HG02852 (cell line): ENCODE results near the gene SORCS2.

ENCODE experiments used
- ATAC-seq: cut with Tn5 transposase; IDR thresholded peaks from one replicate; pipeline ENCODE4 v1.9.1; 2021; ENCODE audit warnings: mild to moderate bottlenecking, moderate library complexity; ENCODE audit not compliant: unreplicated experiment

Gene SORCS2

GRCh38 chr4:7530932-7531639 is 338.7 kb downstream of the SORCS2 start:
- no peak for ATAC-seq

- no peak for ATAC-seq
These were observed 339.3 kb downstream of the SORCS2 start for GRCh38 chr4:7531640-7531994.

GRCh38 chr4:7532043-7532442 is 339.7 kb downstream of the SORCS2 start:
- no peak for ATAC-seq

GRCh38 chr4:7533267-7533666 is 340.9 kb downstream of the SORCS2 start:
- no peak for ATAC-seq

GRCh38 chr4:7535094-7535493 is 342.8 kb downstream of the SORCS2 start:
- ATAC-seq: no peak

- ATAC-seq: no peak
These were observed 343.3 kb downstream of the SORCS2 start for GRCh38 chr4:7535619-7536018.

- no peak for ATAC-seq
These were observed 344.5 kb downstream of the SORCS2 start for GRCh38 chr4:7536876-7537275.

- no peak for ATAC-seq
These were observed 345.6 kb downstream of the SORCS2 start for GRCh38 chr4:7537853-7538400.

- ATAC-seq: no peak
These were observed 346.2 kb downstream of the SORCS2 start for GRCh38 chr4:7538518-7538917.

- ATAC-seq: no peak
These were observed 346.8 kb downstream of the SORCS2 start for GRCh38 chr4:7539186-7539585.

- no peak for ATAC-seq
These were observed 347.3 kb downstream of the SORCS2 start for GRCh38 chr4:7539659-7540058.

GRCh38 chr4:7540206-7540605 is 347.9 kb downstream of the SORCS2 start:
- ATAC-seq: no peak

GRCh38 chr4:7540654-7541413 is 348.5 kb downstream of the SORCS2 start:
- no peak for ATAC-seq

- ATAC-seq: no peak
These were observed 349.1 kb downstream of the SORCS2 start for GRCh38 chr4:7541414-7541810.

GRCh38 chr4:7542781-7543180 is 350.4 kb downstream of the SORCS2 start:
- no peak for ATAC-seq

- ATAC-seq: no peak
These were observed 353.9 kb downstream of the SORCS2 start for GRCh38 chr4:7546152-7546808.

- ATAC-seq: no peak
These were observed 354.6 kb downstream of the SORCS2 start for GRCh38 chr4:7546809-7547367.

GRCh38 chr4:7547368-7548040 is 355.2 kb downstream of the SORCS2 start:
- ATAC-seq: no peak

- no peak for ATAC-seq
These were observed 357.5 kb downstream of the SORCS2 start for GRCh38 chr4:7549866-7550265.

- ATAC-seq: no peak
These were observed 360.1 kb downstream of the SORCS2 start for GRCh38 chr4:7552466-7552865.

GRCh38 chr4:7553280-7553679 is 360.9 kb downstream of the SORCS2 start:
- no peak for ATAC-seq
